Peyer's patch (tissue), 4 donors: Measurements from ENCODE around the gene ITGB1BP2. TPM values are rescaled to one million over a fixed set of nuclear protein-coding genes. Genes with fewer than 3 reads are reported as not detected.

Experiments
- DNase-seq, 3 donors: peaks; one replicate each; pipeline ENCODE4 v3.0.0-alpha.2; 2017 to 2019
- H3K27ac ChIP-seq, 4 donors: fragments of 200-600 bp; sonication (generic); one replicate each; pipeline ENCODE4 v1.5.1; 2016 to 2019
- H3K27me3 ChIP-seq, 2 donors: fragments of 200-600 bp; sonication (generic); one replicate each; pipeline ENCODE4 v1.5.1; 2019
- H3K36me3 ChIP-seq, 3 donors: fragments of 200-600 bp; sonication (generic); one replicate each; pipeline ENCODE4 v1.5.1; 2016 to 2019
- H3K4me1 ChIP-seq, 4 donors: fragments of 200-600 bp; sonication (generic); one replicate each; pipeline ENCODE4 v1.5.1; 2016 to 2019
- H3K4me3 ChIP-seq, 4 donors: fragments of 200-600 bp; sonication (generic); 1 replicate in 3 of 4; 2 replicates in 1 of 4; pipeline ENCODE4 v1.5.1; 2016 to 2019; ENCODE audit warnings: mild to moderate bottlenecking in 1 of 4
- H3K9me3 ChIP-seq, 4 donors: fragments of 200-600 bp; sonication (generic); one replicate each; pipeline ENCODE4 v1.5.1; 2016 to 2019; ENCODE audit warnings: mild to moderate bottlenecking in 1 of 4
- POLR2A ChIP-seq, 2 donors: fragments of 450-650 bp; IDR thresholded peaks; one replicate each; pipeline ENCODE4 v1.5.1; 2017; ENCODE audit warnings: antibody characterized with exemption in 2 of 2, mild to moderate bottlenecking in 2 of 2, moderate library complexity in 2 of 2
- total RNA-seq, 4 donors: library from RNA; depleted of rRNA; stranded (reverse); fragments of >200 nt; gene quantifications; one replicate each; pipeline ENCODE4 v1.1.0, GENCODE V29; 2016
- TF ChIP-seq, protein P1 (sequence below), 6 experiments: fragments of 450-650 bp in 4 of 6; fragments of 200-600 bp in 2 of 6; sonication (generic) in 1 of 6; IDR thresholded peaks; one replicate each; pipeline ENCODE4 v1.5.1; 2017 to 2019; ENCODE audit warnings: antibody characterized with exemption in 6 of 6, mild to moderate bottlenecking in 3 of 6, moderate library complexity in 1 of 6

ITGB1BP2 gene
- total RNA-seq, result 1 to 10 TPM in 3 of 4 donors, not detected in 1; 2.4 to 5.3 (median 3.4) TPM

DNA sequence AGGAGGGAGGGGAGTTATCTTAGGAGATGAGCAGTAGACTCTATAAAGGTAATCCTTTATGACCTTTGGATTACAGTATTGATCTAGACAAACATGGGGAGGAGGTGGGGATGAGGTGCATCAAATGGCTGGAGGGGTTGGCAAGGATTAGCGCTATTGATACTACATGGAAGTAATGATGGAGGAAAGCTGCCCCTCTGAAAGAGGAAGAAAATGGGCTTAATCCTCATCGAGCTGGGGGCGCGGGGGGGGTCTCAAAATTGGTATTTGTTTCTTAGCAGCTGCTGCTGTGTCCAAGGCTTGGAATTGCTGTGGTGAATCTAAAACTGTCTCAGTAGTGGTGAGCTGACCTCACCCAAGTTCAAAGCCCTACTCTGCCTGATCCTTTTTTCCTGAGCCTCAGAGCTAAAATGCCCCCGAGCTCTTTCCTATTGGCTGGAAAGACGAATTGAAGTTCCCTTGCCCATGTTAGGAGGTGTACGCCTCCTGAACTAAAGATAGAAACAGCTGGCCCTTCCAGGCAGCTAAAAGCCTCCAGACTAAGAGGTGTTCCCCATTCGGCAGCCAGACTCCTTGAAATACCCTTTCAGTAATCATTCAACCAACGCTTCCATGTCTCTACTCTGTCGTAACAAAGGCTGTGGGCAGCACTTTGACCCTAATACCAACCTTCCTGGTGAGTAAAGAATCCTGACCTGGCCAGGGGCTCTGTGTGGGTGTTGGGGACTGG, at the start of gene ITGB1BP2:
TSS of gene ITGB1BP2 (plus strand) at position 556 of the 730 bp plus-strand sequence. CDS start at position 613, 57 bp downstream.
- Histone ChIP-seq H3K9me3 (no peaks in the 10 kb centered on the region), H3K27me3 (no peaks in the 10 kb centered on the region), H3K36me3 (peaks cover 0 to 37% (median 0%) of the 10 kb centered on the region in 3 donors), H3K4me1 (no peaks in the 10 kb centered on the region), H3K4me3 (no peak within 1 kb of the TSS), H3K27ac (peak within 1 kb of the TSS in 1 of 4 donors; percentile 31)
- TF ChIP-seq POLR2A (IDR thresholded peaks at IDR 0.05), result no peak
- TF ChIP-seq, protein P1, sequence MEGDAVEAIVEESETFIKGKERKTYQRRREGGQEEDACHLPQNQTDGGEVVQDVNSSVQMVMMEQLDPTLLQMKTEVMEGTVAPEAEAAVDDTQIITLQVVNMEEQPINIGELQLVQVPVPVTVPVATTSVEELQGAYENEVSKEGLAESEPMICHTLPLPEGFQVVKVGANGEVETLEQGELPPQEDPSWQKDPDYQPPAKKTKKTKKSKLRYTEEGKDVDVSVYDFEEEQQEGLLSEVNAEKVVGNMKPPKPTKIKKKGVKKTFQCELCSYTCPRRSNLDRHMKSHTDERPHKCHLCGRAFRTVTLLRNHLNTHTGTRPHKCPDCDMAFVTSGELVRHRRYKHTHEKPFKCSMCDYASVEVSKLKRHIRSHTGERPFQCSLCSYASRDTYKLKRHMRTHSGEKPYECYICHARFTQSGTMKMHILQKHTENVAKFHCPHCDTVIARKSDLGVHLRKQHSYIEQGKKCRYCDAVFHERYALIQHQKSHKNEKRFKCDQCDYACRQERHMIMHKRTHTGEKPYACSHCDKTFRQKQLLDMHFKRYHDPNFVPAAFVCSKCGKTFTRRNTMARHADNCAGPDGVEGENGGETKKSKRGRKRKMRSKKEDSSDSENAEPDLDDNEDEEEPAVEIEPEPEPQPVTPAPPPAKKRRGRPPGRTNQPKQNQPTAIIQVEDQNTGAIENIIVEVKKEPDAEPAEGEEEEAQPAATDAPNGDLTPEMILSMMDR (IDR thresholded peaks at IDR 0.05), result no peak
- no peak for DNase-seq

DNA sequence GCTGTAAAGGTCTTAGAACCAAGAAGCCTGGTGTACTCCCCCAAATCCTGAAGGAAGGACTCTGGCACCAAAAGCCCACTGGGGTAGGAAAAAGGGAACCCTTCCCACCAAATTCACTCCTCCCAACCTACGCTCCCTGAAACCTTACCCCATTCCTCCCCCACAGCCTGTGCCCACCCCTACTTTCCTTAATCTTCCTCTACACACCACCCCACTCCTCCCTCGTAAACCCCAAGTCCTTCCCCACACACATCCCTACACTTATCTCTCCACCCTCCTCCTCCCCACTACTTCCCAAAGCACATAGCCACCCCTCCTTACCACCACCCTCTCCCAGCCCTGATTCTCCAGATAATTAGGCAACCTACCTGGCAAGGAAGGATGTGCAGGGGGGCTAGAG, 49.3 kb upstream of the ITGB1BP2 start:
- no peaks in the 10 kb centered on the region for H3K9me3 ChIP-seq
- peaks cover 0 to 15% (median 3%) of the 10 kb centered on the region in 4 donors for H3K4me1 ChIP-seq
- TF ChIP-seq, protein P1 (IDR thresholded peaks at IDR 0.05), result no peak
- no peak for TF ChIP-seq POLR2A (IDR thresholded peaks at IDR 0.05)
- no peaks in the 10 kb centered on the region for H3K27me3 ChIP-seq
- H3K27ac ChIP-seq, result no peak overlapping the region
- DNase-seq, result no peak
- no peak overlapping the region for H3K4me3 ChIP-seq
- H3K36me3 ChIP-seq, result peaks cover 0 to 21% (median 0%) of the 10 kb centered on the region in 3 donors

DNA sequence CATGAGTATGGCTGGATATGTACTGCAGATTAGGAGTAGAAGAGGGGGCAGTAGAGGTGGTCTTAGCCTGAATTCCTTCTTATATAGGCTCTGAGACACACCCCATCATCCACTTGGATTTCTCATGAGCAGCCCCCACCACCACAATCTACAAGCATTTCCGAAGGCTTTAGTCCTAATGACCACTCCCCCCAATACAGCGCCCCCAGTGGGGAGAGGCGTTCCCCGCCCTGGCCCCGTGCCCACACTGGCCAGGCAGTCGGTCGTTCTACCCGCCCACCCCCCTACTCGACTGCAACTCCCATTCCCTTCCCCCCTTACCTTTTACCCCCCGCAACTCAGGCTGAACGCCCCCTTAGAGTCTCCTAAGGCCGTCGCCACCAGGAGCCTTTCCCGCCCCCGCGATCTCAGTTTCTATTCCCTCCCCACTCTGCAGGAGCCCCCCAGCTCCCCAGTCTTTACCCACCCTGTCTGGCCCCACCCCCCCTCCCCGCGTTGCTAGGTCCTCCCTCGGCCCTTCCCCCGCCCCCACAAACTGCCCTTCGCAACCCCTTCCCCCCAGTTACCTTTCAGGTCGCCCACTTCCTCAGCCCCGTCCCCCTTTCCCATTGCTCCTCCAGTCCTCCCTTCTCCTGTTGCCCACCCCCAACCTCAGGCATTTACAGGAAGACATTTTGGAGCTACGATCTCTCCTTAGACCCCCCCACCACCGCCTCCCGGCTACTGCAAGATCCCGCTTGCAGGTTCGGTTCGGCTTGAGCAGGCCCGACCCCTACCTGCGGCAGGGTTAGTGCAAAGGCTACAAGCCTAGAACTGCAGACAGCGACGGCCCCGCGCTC, 48.1 kb upstream of the ITGB1BP2 start:
- H3K27ac ChIP-seq, result peak overlapping the region; percentile 72 to 84 (median 82)
- TF ChIP-seq, protein P1 (IDR thresholded peaks at IDR 0.05), result peak in 3 of 6 experiments; percentile 33 to 46 (median 36)
- TF ChIP-seq POLR2A (IDR thresholded peaks at IDR 0.05), result no peak
- H3K36me3 ChIP-seq, result peaks cover 0 to 11% (median 0%) of the 10 kb centered on the region in 3 donors
- peak; percentile 17 to 57 (median 52) for DNase-seq
- H3K4me3 ChIP-seq, result peak overlapping the region; percentile 50 to 87 (median 70)
- no peaks in the 10 kb centered on the region for H3K27me3 ChIP-seq
- H3K9me3 ChIP-seq, result no peaks in the 10 kb centered on the region
- H3K4me1 ChIP-seq, result peaks cover 0 to 15% (median 3%) of the 10 kb centered on the region in 4 donors

DNA sequence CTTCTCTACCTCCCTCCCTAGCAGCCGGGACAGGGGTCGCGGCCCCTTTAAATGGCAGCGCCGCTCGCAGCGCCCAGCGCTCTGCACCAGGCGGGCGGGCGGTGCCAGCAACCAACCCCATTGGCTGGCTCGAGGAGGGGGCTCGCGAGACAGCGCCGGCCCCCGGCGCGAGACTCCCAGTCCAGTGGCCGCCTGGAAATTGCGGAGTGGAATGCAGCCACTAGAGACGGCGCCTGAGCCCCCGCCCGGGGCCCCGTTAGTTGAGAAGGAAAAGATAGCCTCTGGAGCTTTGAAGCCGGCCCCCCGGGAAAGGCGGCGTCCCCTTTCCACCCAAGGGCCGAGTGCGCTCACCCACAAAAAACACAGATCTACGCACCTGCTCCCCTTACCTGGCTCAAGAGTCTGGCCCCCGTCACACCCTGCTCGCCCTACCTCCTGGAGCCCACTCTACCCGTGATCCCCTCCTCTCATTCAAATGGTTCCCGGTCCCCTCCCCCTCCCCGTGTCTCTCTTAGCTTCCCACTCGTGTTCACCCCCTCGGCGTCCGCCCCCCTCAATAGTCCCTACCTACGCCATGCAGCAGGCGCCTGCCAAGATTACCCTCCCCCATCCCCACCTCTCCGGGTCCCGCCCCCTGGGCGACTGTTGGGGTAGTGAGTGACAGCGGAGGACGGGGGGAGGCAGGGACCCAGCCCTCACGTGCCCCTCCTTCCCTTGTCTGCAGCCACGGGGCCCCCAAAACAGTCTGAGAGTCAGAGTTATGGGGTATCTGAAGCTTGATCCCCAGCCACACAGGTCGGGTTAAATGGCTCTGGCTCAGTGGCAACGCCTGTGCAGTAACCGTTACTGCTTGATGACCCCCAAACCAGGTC, 47.2 kb upstream of the ITGB1BP2 start, which contains the start of gene ZMYM3:
TSS of gene ZMYM3 (minus strand) at position 49 of the 872 bp plus-strand sequence. CDS start 885 bp downstream, outside the sequence.
- H3K4me3 ChIP-seq, result peak within 1 kb of the TSS; percentile 50 to 87 (median 70)
- peak; percentile 80 to 91 (median 82) for DNase-seq
- H3K27ac ChIP-seq, result peak within 1 kb of the TSS; percentile 74 to 84 (median 82)
- H3K4me1 ChIP-seq, result peaks cover 0 to 15% (median 3%) of the 10 kb centered on the region in 4 donors
- peak; percentile 28 to 33 for TF ChIP-seq POLR2A (IDR thresholded peaks at IDR 0.05)
- TF ChIP-seq, protein P1 (IDR thresholded peaks at IDR 0.05), result peak in 1 of 6 experiments; percentile 8
- peaks cover 0 to 5% (median 0%) of the 10 kb centered on the region in 3 donors for H3K36me3 ChIP-seq
- no peaks in the 10 kb centered on the region for H3K27me3 ChIP-seq
- H3K9me3 ChIP-seq, result no peaks in the 10 kb centered on the region

DNA sequence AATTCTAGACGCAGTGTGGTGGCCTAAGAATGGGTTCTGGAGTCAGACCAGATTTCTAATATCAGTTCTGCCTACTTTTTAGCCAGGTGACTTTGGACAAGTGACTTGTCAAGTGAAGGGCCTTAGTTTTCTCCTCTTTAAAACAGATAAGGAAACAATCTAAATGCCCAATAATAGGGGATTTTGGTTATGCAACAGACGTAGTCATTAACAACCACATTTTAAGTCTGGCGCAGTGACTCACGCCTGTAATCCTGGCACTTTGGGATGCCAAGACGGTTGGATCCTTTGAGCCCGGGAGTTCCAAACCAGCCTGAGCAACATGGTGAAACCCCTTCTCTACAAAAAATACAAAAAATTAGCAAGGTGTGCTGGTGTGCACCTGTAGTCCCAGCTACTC, 45.5 kb upstream of the ITGB1BP2 start:
- Histone ChIP-seq H3K36me3 (no peaks in the 10 kb centered on the region), H3K27ac (peak overlapping the region in 1 of 4 donors; percentile 81), H3K4me1 (peaks cover 0 to 15% (median 3%) of the 10 kb centered on the region in 4 donors), H3K9me3 (no peaks in the 10 kb centered on the region), H3K27me3 (no peaks in the 10 kb centered on the region), H3K4me3 (no peak overlapping the region)
- no peak for TF ChIP-seq POLR2A (IDR thresholded peaks at IDR 0.05)
- TF ChIP-seq, protein P1 (IDR thresholded peaks at IDR 0.05), result no peak
- DNase-seq, result no peak
